NCI-H1105 (cell line): ENCODE results near the gene ZNF559.

Source experiments
- DNase-seq: peaks from one replicate; lab custom pipeline; 2025; lab: John Stamatoyannopoulos, UW

Gene ZNF559

GRCh38 chr19:9353011-9353410 is 29.0 kb downstream of the ZNF559 start:
- no peak for DNase-seq

- no peak for DNase-seq
Measured at GRCh38 chr19:9354651-9355050, 30.7 kb downstream of the ZNF559 start.

GRCh38 chr19:9362905-9363304 is 38.9 kb downstream of the ZNF559 start, which contains the start of gene ZNF177:
TSS of gene ZNF177 (plus strand) at chr19:9363013. CDS start at chr19:9378312, 15,299 bp downstream.
- DNase-seq = no peak

GRCh38 chr19:9370738-9371619 is 47.0 kb downstream of the ZNF559 start:
- DNase-seq = no peak

GRCh38 chr19:9381361-9381785 is 57.4 kb downstream of the ZNF559 start:
- no peak for DNase-seq
